NCI-H345 (cell line): ENCODE measurements around the gene POM121.
"Not testable (repeated sequence)": the region's sequence is repeated elsewhere in the genome, so short reads cannot be mapped to it uniquely, and the experiment has no call there.

Experiments
- DNase-seq: peaks from one replicate; lab custom pipeline; 2025; lab: John Stamatoyannopoulos, UW

POM121 gene

DNA sequence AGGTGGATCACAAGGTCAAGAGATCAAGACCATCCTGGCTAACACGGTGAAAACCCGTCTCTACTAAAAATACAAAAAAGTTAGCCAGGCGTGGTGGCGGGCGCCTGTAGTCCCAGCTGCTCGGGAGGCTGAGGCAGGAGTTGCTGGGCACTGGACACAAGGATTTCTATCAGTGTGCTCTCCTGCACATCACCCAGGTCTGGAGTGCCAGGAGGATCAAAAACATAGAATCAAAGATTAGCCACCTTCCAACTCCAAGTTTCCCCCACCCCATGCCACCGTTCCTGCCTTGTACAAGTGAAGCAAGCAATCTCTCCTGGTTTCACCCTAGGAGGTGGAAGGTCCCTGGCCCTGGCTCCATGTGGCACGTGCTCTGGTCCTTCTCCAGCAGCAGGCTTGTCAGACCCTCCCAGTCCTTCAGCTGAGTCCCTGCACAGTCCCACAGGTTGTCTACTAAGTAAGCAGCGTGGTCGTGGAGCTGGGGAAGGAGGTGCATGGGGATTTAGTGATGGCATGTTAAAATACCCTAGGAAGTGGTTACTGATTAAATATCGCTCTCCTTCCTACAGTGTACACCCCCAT is 73.1 kb downstream of the POM121 start:
- DNase-seq, result not testable (repeated sequence)
